ENCODE results near the gene SCAI.
A peak's percentile ranks its signal among the peaks of the same experiment; 100 is the strongest.

SCAI gene

DNA sequence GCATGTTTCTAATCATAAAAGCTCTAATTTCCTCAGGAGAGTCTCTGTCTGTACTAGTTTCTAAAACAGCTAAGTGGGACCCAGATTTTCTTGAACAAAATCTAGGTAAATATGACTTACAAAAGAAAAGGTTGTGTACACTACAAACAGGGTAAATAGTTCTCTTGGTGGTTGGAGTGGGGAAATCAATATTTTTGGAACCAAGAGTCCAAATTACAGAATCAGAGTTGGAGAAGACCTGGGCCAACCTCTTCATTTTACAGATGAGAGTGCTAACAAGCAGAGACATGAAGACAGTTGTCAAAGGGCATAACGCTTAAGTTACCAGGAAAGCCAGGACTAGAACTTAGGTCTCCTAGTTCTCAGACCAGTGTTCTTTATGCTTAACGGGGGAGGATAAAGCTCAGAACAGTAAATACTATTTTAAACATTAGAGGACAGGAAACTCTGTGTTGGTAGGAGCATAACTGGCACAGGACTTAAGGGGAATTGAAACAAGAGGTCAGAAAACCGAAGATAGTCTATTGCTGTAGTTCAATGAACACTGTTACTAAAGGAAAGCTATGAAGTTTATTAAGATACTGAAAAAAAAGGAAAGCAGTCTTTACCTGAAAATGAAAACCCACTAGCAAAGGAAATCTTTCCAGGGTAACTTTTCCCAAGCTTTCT lies 193.1 kb downstream of the SCAI start:
- TF ChIP-seq ZBTB7A (IDR thresholded peaks at IDR 0.05; ENCODE audit: low read depth) (no peak), CREB1 (IDR thresholded peaks at IDR 0.05; ENCODE audit: low read depth) (no peak), FOXM1 (IDR thresholded peaks at IDR 0.05; ENCODE audit: borderline replicate concordance, low read depth) (no peak), MAX (IDR thresholded peaks at IDR 0.05) (no peak), TAF1 (IDR thresholded peaks at IDR 0.05; ENCODE audit: low read depth) (no peak), CEBPB (IDR thresholded peaks at IDR 0.05) (no peak), TCF12 (IDR thresholded peaks at IDR 0.05; ENCODE audit: low read depth) (no peak), USF1 (IDR thresholded peaks at IDR 0.05) (no peak), NFIC (IDR thresholded peaks at IDR 0.05) (no peak), REST (IDR thresholded peaks at IDR 0.05; ENCODE audit: low read depth) (no peak), YY1 (IDR thresholded peaks at IDR 0.05; ENCODE audit: low read depth) (no peak), EP300 (IDR thresholded peaks at IDR 0.05; ENCODE audit: borderline replicate concordance) (no peak), RAD21 (IDR thresholded peaks at IDR 0.05; ENCODE audit: low read depth) (no peak), EGR1 (IDR thresholded peaks at IDR 0.05) (no peak), TEAD4 (IDR thresholded peaks at IDR 0.05) (no peak)

DNA sequence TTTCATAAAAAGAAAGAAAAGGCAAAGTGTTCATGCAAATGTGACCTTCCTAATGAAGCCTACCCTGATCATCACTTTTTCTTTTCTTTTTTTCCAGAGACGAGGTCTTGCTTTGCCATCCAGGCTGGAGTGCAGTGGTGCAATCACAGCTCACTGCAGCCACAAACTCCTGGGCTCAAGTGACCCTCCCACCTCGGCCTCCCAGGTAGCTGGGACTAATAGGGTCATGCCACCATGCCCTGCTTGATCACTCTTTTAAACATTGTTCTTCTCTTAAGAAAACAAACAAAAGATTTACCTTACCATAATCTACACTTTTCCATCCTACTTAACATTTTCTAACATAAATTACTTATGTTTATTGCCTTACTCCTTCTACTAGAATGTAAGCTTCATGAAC lies 193.9 kb downstream of the SCAI start:
- TF ChIP-seq CEBPB (IDR thresholded peaks at IDR 0.05): no peak
- TF ChIP-seq TCF12 (IDR thresholded peaks at IDR 0.05; ENCODE audit: low read depth): no peak
- no peak for TF ChIP-seq ZBTB7A (IDR thresholded peaks at IDR 0.05; ENCODE audit: low read depth)
- TF ChIP-seq EGR1 (IDR thresholded peaks at IDR 0.05): no peak
- no peak for TF ChIP-seq EP300 (IDR thresholded peaks at IDR 0.05; ENCODE audit: borderline replicate concordance)

DNA sequence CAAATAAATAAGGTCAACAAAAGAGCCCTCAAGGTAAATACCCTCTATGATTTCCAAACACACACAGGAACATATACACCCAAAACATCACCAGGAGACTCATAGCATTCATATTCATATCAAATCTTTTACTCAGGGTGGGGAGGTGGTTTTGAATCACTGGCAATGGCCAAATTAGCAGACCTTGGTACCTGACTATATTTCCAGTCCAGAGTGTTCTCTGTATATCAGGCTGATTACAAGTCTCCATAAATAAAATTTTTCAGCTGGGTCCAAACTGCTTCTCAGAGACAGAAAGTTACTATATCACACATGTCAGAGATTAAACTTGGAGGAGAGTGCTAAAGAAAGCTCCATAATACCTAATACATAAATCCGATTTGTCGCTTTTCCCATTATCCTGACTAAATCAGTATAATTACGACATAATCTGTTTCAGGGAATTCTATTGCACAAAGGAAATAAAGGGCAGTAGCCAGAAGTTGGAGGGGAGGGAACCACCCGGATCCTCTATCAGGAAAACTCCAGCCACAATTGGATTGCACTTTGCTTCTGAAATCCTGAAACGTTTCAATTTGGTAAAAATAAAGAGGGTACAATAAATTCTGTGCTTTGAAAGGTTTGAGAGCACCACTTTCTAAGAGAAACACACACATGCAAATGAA lies 195.5 kb downstream of the SCAI start:
- TF ChIP-seq CREB1 (IDR thresholded peaks at IDR 0.05; ENCODE audit: low read depth) (no peak), USF1 (IDR thresholded peaks at IDR 0.05) (no peak), TCF12 (IDR thresholded peaks at IDR 0.05; ENCODE audit: low read depth) (no peak), TEAD4 (IDR thresholded peaks at IDR 0.05) (no peak), TAF1 (IDR thresholded peaks at IDR 0.05; ENCODE audit: low read depth) (no peak), EP300 (IDR thresholded peaks at IDR 0.05; ENCODE audit: borderline replicate concordance) (no peak), RAD21 (IDR thresholded peaks at IDR 0.05; ENCODE audit: low read depth) (no peak), YY1 (IDR thresholded peaks at IDR 0.05; ENCODE audit: low read depth) (no peak), NFIC (IDR thresholded peaks at IDR 0.05) (no peak)

DNA sequence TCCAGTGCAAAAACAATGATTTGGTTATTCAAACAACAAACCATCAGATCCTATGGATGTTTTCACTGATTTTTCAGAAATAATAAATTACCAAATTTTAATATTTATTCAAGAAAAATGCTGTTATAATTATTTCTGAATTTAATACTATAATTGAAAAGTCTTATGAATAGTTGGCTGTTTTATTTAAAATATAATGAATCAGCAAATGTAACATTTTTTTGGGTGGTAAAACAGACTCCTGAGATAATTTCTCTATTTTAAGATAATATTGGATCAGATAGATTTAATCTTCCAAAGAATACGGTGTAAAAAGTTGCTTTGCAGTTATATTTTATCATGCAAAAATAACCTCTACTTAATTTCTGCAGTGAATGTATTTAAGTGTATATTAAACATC lies 197.2 kb downstream of the SCAI start:
- TF ChIP-seq TAF1 (IDR thresholded peaks at IDR 0.05; ENCODE audit: low read depth) (no peak), CREB1 (IDR thresholded peaks at IDR 0.05; ENCODE audit: low read depth) (no peak), RAD21 (IDR thresholded peaks at IDR 0.05; ENCODE audit: low read depth) (no peak), MAX (IDR thresholded peaks at IDR 0.05) (no peak), ZBTB7A (IDR thresholded peaks at IDR 0.05; ENCODE audit: low read depth) (no peak)

GRCh38 chr9:124941679-124942561 lies 201.4 kb downstream of the SCAI start:
- TF ChIP-seq EGR1 (IDR thresholded peaks at IDR 0.05): no peak
- no peak for TF ChIP-seq TEAD4 (IDR thresholded peaks at IDR 0.05)
- no peak for TF ChIP-seq RAD21 (IDR thresholded peaks at IDR 0.05; ENCODE audit: low read depth)
- TF ChIP-seq USF1 (IDR thresholded peaks at IDR 0.05): no peak
- TF ChIP-seq MAX (IDR thresholded peaks at IDR 0.05): no peak

DNA sequence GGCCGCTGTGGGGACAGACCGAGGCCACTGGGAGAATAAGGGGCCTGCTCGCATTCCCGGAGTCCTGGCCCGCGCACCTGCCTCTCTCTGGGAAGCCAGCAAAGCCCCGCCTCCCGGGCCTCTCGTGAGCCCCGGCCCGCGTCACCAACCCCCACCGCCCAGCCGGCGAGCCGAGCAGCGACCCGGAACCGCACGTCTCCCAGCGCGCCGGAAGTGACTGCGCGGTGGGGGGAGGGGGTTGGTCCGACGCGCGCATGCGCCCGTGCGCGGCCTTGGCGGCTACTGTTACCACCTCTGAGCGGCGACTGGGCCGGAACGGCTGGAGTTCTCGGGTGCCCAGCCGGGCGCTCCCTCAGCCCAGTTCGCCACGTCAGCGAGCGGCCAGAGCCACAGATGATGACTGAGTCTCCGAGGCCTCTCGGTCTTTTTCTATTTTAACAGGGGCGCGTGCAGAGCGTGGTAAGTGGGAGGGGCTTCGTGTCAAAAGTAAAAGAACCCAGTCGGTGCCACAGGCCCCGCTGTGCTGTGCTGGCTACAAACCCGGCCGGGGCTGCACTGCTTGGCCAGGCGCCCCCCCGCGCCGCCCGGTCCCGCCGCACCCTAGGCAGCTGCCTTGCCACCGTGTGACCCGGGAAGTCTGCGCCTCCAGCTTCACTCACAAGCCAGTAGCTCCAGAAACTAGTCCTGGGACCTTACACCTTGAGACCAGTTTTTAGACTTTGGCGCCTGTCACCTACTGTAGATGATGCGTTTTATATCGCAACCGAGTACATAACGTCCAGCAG lies 202.2 kb downstream of the SCAI start, which contains the start of gene GOLGA1:
TSS of gene GOLGA1 (minus strand) at position 190 of the 785 bp plus-strand sequence. CDS start 2,372 bp downstream, outside the sequence.
- TF ChIP-seq ZBTB7A (IDR thresholded peaks at IDR 0.05; ENCODE audit: low read depth): no peak
- peak; percentile 75 for TF ChIP-seq MAX (IDR thresholded peaks at IDR 0.05)
- peak; percentile 90 for TF ChIP-seq CREB1 (IDR thresholded peaks at IDR 0.05; ENCODE audit: low read depth)
- no peak for TF ChIP-seq TEAD4 (IDR thresholded peaks at IDR 0.05)
- peak; percentile 92 for TF ChIP-seq TAF1 (IDR thresholded peaks at IDR 0.05; ENCODE audit: low read depth)
- TF ChIP-seq RAD21 (IDR thresholded peaks at IDR 0.05; ENCODE audit: low read depth): peak; percentile 3; the same call in 1 of the 2 replicates
- TF ChIP-seq TCF12 (IDR thresholded peaks at IDR 0.05; ENCODE audit: low read depth): peak; percentile 79
- peak; percentile 26; the same call in 1 of the 2 replicates for TF ChIP-seq EGR1 (IDR thresholded peaks at IDR 0.05)
- peak; percentile 54; the same call in 1 of the 2 replicates for TF ChIP-seq EP300 (IDR thresholded peaks at IDR 0.05; ENCODE audit: borderline replicate concordance)

Data from Ishikawa (cell line).